ENCODE results near the gene COL18A1. TPM values are rescaled to one million over a fixed set of nuclear protein-coding genes. Genes with fewer than 3 reads are reported as not detected.

COL18A1 gene
- polyA plus RNA-seq, 4 donors: 2.2 to 34.3 (median 16.5) TPM

DNA sequence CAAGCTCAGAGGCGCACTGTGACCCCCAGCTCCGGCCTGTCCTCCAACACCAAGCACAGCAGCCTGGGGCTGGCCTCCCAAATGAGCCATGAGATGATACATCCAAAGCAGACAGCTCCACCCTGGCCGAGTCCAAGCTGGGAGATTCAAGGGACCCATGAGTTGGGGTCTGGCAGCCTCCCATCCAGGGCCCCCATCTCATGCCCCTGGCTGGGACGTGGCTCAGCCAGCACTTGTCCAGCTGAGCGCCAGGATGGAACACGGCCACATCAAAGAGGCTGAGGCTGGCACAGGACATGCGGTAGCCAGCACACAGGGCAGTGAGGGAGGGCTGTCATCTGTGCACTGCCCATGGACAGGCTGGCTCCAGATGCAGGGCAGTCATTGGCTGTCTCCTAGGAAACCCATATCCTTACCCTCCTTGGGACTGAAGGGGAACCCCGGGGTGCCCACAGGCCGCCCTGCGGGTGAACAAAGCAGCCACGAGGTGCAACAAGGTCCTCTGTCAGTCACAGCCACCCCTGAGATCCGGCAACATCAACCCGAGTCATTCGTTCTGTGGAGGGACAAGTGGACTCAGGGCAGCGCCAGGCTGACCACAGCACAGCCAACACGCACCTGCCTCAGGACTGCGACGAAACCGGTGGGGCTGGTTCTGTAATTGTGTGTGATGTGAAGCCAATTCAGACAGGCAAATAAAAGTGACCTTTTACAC is 108.2 kb downstream of the COL18A1 start:
- Histone ChIP-seq H3K9me3 (ENCODE audit: control insufficient read depth in 2 of 2, insufficient read depth in 1 of 2, low read depth in 1 of 2, low read length in 1 of 2) (no peaks in the 10 kb centered on the region), H3K4me1 (ENCODE audit: control insufficient read depth in 3 of 3, insufficient read depth in 2 of 3, low read depth in 1 of 3, low read length in 2 of 3) (peaks cover 0 to 4% (median 0%) of the 10 kb centered on the region in 3 donors), H3K4me3 (ENCODE audit: low read depth in 1 of 3, low read length in 3 of 3) (no peak overlapping the region), H3K36me3 (ENCODE audit: control insufficient read depth in 3 of 3, insufficient read depth in 2 of 3, low read depth in 1 of 3, low read length in 3 of 3) (peaks cover 3 to 65% (median 7%) of the 10 kb centered on the region in 3 donors), H3K27ac (ENCODE audit: low read depth in 1 of 3, low read length in 2 of 3) (no peak overlapping the region), H3K27me3 (ENCODE audit: control insufficient read depth in 3 of 3, insufficient read depth in 3 of 3, low read length in 3 of 3) (no peaks in the 10 kb centered on the region)
- WGBS, 3 donors: 53 to 80% (median 57%) methylated on average over 19 of the region's 19 CpGs
- no peak for DNase-seq
- FAIRE-seq: no peak

DNA sequence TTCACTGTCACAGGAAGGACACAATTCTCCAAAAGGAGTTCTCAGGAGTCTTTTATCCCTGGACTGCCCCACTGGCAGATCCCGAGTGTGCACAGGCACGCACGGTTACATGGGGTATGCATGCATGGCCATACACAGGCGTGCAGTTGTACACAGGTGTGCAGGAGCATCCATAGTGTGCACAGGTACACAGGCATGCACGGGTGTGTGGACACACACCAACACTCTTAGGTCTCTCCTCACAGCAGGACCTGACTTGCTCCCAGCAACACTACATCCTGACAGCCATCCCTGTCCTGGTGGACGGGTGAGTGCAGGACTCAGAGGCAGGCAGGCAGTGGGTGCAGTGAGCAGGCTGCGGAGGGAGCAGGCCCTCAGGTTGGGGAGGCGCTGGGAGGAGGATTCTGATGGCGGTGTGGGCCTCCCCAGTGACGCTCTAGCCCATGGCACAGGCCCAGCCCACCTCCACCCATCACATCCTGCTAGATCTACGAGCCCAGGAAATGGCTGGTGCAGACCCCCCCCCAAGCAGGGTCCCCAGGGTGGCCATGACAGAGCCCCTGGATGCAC is 108.9 kb downstream of the COL18A1 start:
- no peak for FAIRE-seq
- no peaks in the 10 kb centered on the region for H3K27me3 ChIP-seq (ENCODE audit: control insufficient read depth in 3 of 3, insufficient read depth in 3 of 3, low read length in 3 of 3)
- no peak overlapping the region for H3K27ac ChIP-seq (ENCODE audit: low read depth in 1 of 3, low read length in 2 of 3)
- DNase-seq: no peak
- H3K36me3 ChIP-seq (ENCODE audit: control insufficient read depth in 3 of 3, insufficient read depth in 2 of 3, low read depth in 1 of 3, low read length in 3 of 3): peaks cover 2 to 65% (median 7%) of the 10 kb centered on the region in 3 donors
- H3K4me1 ChIP-seq (ENCODE audit: control insufficient read depth in 3 of 3, insufficient read depth in 2 of 3, low read depth in 1 of 3, low read length in 2 of 3): no peaks in the 10 kb centered on the region
- WGBS, 3 donors: 60 to 86% (median 72%) methylated on average over 10 to 11 of the region's 11 CpGs
- H3K9me3 ChIP-seq (ENCODE audit: control insufficient read depth in 2 of 2, insufficient read depth in 1 of 2, low read depth in 1 of 2, low read length in 1 of 2): no peaks in the 10 kb centered on the region
- H3K4me3 ChIP-seq (ENCODE audit: low read depth in 1 of 3, low read length in 3 of 3): no peak overlapping the region

- DNase-seq (no peak), FAIRE-seq (no peak)
- Histone ChIP-seq H3K27me3 (ENCODE audit: control insufficient read depth in 3 of 3, insufficient read depth in 3 of 3, low read length in 3 of 3) (no peaks in the 10 kb centered on the region), H3K4me3 (ENCODE audit: low read depth in 1 of 3, low read length in 3 of 3) (no peak overlapping the region), H3K27ac (ENCODE audit: low read depth in 1 of 3, low read length in 2 of 3) (no peak overlapping the region), H3K36me3 (ENCODE audit: control insufficient read depth in 3 of 3, insufficient read depth in 2 of 3, low read depth in 1 of 3, low read length in 3 of 3) (peaks cover 0 to 65% (median 7%) of the 10 kb centered on the region in 3 donors), H3K4me1 (ENCODE audit: control insufficient read depth in 3 of 3, insufficient read depth in 2 of 3, low read depth in 1 of 3, low read length in 2 of 3) (no peaks in the 10 kb centered on the region), H3K9me3 (ENCODE audit: control insufficient read depth in 2 of 2, insufficient read depth in 1 of 2, low read depth in 1 of 2, low read length in 1 of 2) (no peaks in the 10 kb centered on the region)
- 89 to 91% (median 89%) methylated on average over 22 of the region's 22 CpGs for WGBS, 3 donors
Observed at GRCh38 chr21:45514311-45515021, 109.5 kb downstream of the COL18A1 start.

DNA sequence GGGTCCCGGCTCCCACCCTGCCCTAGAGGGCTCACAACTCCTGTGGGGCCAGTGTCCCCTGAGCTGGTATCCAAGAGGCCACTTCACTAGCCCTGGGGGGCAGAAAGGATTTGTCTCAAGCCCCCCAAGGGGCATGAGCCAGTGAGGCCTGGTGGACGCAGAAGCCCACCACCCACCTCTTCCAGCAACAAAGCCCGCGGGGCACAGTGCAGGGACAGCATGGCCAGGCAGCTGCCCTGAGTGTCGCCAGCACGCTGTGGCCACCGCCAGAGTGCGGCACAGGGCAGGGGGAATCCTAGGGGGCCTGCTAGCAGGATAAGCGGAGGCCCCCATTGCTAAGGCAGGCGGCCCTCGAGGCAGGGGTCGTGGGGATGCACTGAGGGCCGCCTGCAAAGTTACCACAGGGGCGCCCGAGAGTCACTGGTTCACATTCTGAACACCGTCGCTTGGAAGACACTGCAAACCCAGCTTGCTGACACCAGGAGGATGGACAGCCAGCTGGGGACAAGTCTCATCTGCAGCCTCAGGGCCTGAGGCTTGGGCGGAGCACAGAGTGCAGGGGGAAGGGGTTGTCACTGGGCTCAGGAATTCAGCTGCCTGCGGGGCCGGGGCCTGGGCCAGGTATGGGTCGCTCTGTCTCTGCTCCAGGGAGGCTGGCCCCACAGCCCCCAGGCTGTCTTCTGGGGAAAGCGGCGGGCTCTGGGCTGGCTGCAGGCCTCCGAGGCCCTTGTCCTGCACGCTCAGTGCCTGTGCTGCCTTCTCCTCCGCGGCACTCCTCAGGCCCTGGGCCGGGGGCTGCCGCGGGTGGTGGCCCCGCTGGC is 110.5 kb downstream of the COL18A1 start:
- Histone ChIP-seq H3K4me3 (ENCODE audit: low read depth in 1 of 3, low read length in 3 of 3) (no peak overlapping the region), H3K27ac (ENCODE audit: low read depth in 1 of 3, low read length in 2 of 3) (no peak overlapping the region), H3K9me3 (ENCODE audit: control insufficient read depth in 2 of 2, insufficient read depth in 1 of 2, low read depth in 1 of 2, low read length in 1 of 2) (peaks cover 0 to 2% of the 10 kb centered on the region in 2 donors), H3K4me1 (ENCODE audit: control insufficient read depth in 3 of 3, insufficient read depth in 2 of 3, low read depth in 1 of 3, low read length in 2 of 3) (no peaks in the 10 kb centered on the region), H3K36me3 (ENCODE audit: control insufficient read depth in 3 of 3, insufficient read depth in 2 of 3, low read depth in 1 of 3, low read length in 3 of 3) (peaks cover 0 to 65% (median 7%) of the 10 kb centered on the region in 3 donors), H3K27me3 (ENCODE audit: control insufficient read depth in 3 of 3, insufficient read depth in 3 of 3, low read length in 3 of 3) (no peaks in the 10 kb centered on the region)
- no peak for FAIRE-seq
- WGBS, 3 donors: 94 to 97% (median 95%) methylated on average over 30 to 31 of the region's 31 CpGs
- no peak for DNase-seq

GRCh38 chr21:45516071-45516670 is 111.2 kb downstream of the COL18A1 start:
- Histone ChIP-seq H3K36me3 (ENCODE audit: control insufficient read depth in 3 of 3, insufficient read depth in 2 of 3, low read depth in 1 of 3, low read length in 3 of 3) (peaks cover 0 to 69% (median 7%) of the 10 kb centered on the region in 3 donors), H3K4me1 (ENCODE audit: control insufficient read depth in 3 of 3, insufficient read depth in 2 of 3, low read depth in 1 of 3, low read length in 2 of 3) (no peaks in the 10 kb centered on the region), H3K27ac (ENCODE audit: low read depth in 1 of 3, low read length in 2 of 3) (no peak overlapping the region), H3K27me3 (ENCODE audit: control insufficient read depth in 3 of 3, insufficient read depth in 3 of 3, low read length in 3 of 3) (no peaks in the 10 kb centered on the region), H3K4me3 (ENCODE audit: low read depth in 1 of 3, low read length in 3 of 3) (no peak overlapping the region), H3K9me3 (ENCODE audit: control insufficient read depth in 2 of 2, insufficient read depth in 1 of 2, low read depth in 1 of 2, low read length in 1 of 2) (peaks cover 0 to 6% of the 10 kb centered on the region in 2 donors)
- no peak for FAIRE-seq
- 87 to 95% (median 92%) methylated on average over 21 of the region's 21 CpGs for WGBS, 3 donors
- no peak for DNase-seq

DNA sequence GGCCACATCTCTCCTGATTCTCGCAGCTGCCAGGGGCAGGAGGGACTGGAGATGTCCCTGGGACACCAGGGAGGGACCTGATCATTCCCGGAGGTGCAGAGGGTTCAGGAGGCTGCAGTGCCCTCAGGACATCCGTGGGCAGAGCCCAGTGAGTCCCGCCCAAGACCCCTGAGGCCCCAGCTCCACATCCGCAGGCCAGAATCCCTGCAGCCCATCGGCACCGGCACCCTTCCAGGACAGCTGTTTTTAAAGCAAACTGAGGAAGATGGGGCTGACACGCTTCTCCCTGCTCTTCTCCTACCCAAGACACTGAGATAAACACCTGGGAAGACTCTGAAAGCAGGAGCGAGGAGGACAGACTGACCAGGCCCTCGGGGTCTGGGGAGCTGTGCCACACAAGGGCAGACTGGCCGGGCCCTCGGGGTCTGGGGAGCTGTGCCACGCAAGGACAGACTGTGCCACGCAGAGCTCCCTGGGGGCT is 111.7 kb downstream of the COL18A1 start:
- no peak for FAIRE-seq
- DNase-seq: no peak
- 88 to 93% (median 91%) methylated on average over 14 of the region's 14 CpGs for WGBS, 3 donors
- Histone ChIP-seq H3K27ac (ENCODE audit: low read depth in 1 of 3, low read length in 2 of 3) (no peak overlapping the region), H3K27me3 (ENCODE audit: control insufficient read depth in 3 of 3, insufficient read depth in 3 of 3, low read length in 3 of 3) (no peaks in the 10 kb centered on the region), H3K4me3 (ENCODE audit: low read depth in 1 of 3, low read length in 3 of 3) (no peak overlapping the region), H3K36me3 (ENCODE audit: control insufficient read depth in 3 of 3, insufficient read depth in 2 of 3, low read depth in 1 of 3, low read length in 3 of 3) (peaks cover 0 to 64% (median 7%) of the 10 kb centered on the region in 3 donors), H3K4me1 (ENCODE audit: control insufficient read depth in 3 of 3, insufficient read depth in 2 of 3, low read depth in 1 of 3, low read length in 2 of 3) (no peaks in the 10 kb centered on the region), H3K9me3 (ENCODE audit: control insufficient read depth in 2 of 2, insufficient read depth in 1 of 2, low read depth in 1 of 2, low read length in 1 of 2) (peaks cover 0 to 6% of the 10 kb centered on the region in 2 donors)

DNA sequence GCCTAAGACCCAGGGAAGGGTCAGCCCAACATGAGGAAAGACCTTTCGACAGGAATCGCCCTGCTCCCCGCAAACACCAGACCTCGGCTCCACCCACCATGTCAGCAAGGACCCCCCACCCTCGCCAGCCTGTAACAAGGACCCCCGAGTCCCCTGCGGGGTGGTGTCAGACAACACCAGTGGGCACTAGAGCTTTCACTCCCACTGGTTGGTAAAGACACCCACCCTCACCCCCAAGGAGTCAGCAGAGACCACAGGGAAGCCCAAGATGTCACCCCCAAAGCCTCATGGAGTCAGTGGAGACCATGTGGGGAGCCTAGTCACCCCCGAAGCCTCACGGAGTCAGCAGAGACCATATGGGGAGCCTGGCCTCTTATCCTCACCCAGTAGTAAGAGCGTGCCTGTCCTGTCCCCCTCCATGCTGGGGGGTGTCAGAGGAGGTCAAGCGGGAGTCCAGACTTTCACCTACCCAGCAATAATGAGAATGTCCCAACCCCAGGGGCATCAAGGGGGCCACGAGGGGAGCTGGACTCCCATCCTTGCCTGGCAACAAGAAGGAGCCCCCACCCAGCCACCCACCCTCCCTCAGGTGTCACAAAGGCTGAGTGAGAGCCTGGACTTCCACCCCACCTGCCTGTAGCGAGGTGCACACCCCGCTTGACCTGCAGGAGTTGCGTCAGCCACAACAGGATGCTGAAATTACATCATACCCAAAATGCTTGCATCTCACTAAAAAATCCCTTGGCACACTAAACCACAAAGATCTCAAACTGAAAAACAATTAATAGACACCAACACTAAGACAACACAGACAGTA is 112.5 kb downstream of the COL18A1 start:
- Histone ChIP-seq H3K27ac (ENCODE audit: low read depth in 1 of 3, low read length in 2 of 3) (no peak overlapping the region), H3K27me3 (ENCODE audit: control insufficient read depth in 3 of 3, insufficient read depth in 3 of 3, low read length in 3 of 3) (no peaks in the 10 kb centered on the region), H3K36me3 (ENCODE audit: control insufficient read depth in 3 of 3, insufficient read depth in 2 of 3, low read depth in 1 of 3, low read length in 3 of 3) (peaks cover 0 to 56% (median 8%) of the 10 kb centered on the region in 3 donors), H3K9me3 (ENCODE audit: control insufficient read depth in 2 of 2, insufficient read depth in 1 of 2, low read depth in 1 of 2, low read length in 1 of 2) (peaks cover 0 to 6% of the 10 kb centered on the region in 2 donors), H3K4me3 (ENCODE audit: low read depth in 1 of 3, low read length in 3 of 3) (no peak overlapping the region), H3K4me1 (ENCODE audit: control insufficient read depth in 3 of 3, insufficient read depth in 2 of 3, low read depth in 1 of 3, low read length in 2 of 3) (no peaks in the 10 kb centered on the region)
- 90 to 94% (median 91%) methylated on average over 15 of the region's 15 CpGs for WGBS, 3 donors
- no peak for DNase-seq
- no peak for FAIRE-seq

All from small intestine (tissue), 7 donors.